ENCODE results near the gene MYMX.

- TF ChIP-seq CTCF (IDR thresholded peaks at IDR 0.05), result no peak
- TF ChIP-seq POLR2A (IDR thresholded peaks at IDR 0.05), result no peak
These were observed 33.5 kb downstream of the MYMX start for GRCh38 chr6:44250067-44250717.

Data from right lobe of liver (tissue), 4 donors.